Stimulated activated CD4-positive, alpha-beta T cell treated with anti-CD3 and anti-CD28 coated beads, Interleukin-1b, Interleukin-23, amount 100 ng/mL, for 4 hours (primary cell): ENCODE measurements around the gene IPO11.

ENCODE experiments used
- DNase-seq, 2 donors: peaks; one replicate each; pipeline ENCODE4 v3.0.0-alpha.2; 2020; ENCODE audit warnings: low read depth in 2 of 2

Gene IPO11

GRCh38 chr5:62568800-62569432 is 156.4 kb downstream of the IPO11 start:
- DNase-seq, result no peak

- DNase-seq, result no peak
Observed at GRCh38 chr5:62569470-62569869, 156.9 kb downstream of the IPO11 start.

GRCh38 chr5:62572918-62573514 is 160.5 kb downstream of the IPO11 start:
- no peak for DNase-seq

- DNase-seq, result no peak
Observed at GRCh38 chr5:62574599-62574998, 162.0 kb downstream of the IPO11 start.

- no peak for DNase-seq
Observed at GRCh38 chr5:62575066-62575465, 162.5 kb downstream of the IPO11 start.

- DNase-seq, result no peak
Observed at GRCh38 chr5:62575489-62575888, 162.9 kb downstream of the IPO11 start.

GRCh38 chr5:62576570-62577170 is 164.1 kb downstream of the IPO11 start:
- DNase-seq, result no peak

GRCh38 chr5:62577488-62577887 is 164.9 kb downstream of the IPO11 start:
- no peak for DNase-seq

- DNase-seq, result no peak
Observed at GRCh38 chr5:62578540-62578939, 166.0 kb downstream of the IPO11 start, which contains the start of gene LRRC70. Gene LRRC70 (plus strand): TSS chr5:62578819. CDS start chr5:62579439, 620 bp downstream.

GRCh38 chr5:62579761-62580160 is 167.2 kb downstream of the IPO11 start:
- no peak for DNase-seq

GRCh38 chr5:62581836-62582597 is 169.5 kb downstream of the IPO11 start:
- DNase-seq, result no peak

- no peak for DNase-seq
Observed at GRCh38 chr5:62584391-62584790, 171.8 kb downstream of the IPO11 start.

- no peak for DNase-seq
Observed at GRCh38 chr5:62585306-62585705, 172.7 kb downstream of the IPO11 start.

- DNase-seq, result no peak
Observed at GRCh38 chr5:62585751-62586150, 173.2 kb downstream of the IPO11 start.

GRCh38 chr5:62587737-62588136 is 175.2 kb downstream of the IPO11 start:
- DNase-seq, result no peak

GRCh38 chr5:62588668-62589067 is 176.1 kb downstream of the IPO11 start:
- DNase-seq, result no peak

GRCh38 chr5:62589504-62589903 is 176.9 kb downstream of the IPO11 start:
- DNase-seq, result no peak

GRCh38 chr5:62590387-62590786 is 177.8 kb downstream of the IPO11 start:
- no peak for DNase-seq

GRCh38 chr5:62592558-62592957 is 180.0 kb downstream of the IPO11 start:
- DNase-seq, result no peak

- DNase-seq, result no peak
Observed at GRCh38 chr5:62593331-62593730, 180.8 kb downstream of the IPO11 start.

GRCh38 chr5:62594364-62594984 is 181.9 kb downstream of the IPO11 start:
- no peak for DNase-seq

- DNase-seq, result no peak
Observed at GRCh38 chr5:62596096-62596495, 183.5 kb downstream of the IPO11 start.
